A549 (cell line): Measurements from ENCODE around the gene WNT9A. TPM values are rescaled to one million over a fixed set of nuclear protein-coding genes. Genes with fewer than 3 reads are reported as not detected.

Source experiments
- ATAC-seq, 2 experiments: fragments of 200-7000 bp in 1 of 2; fragments of >200 bp in 1 of 2; cut with Nextera tagmentation in 1 of 2; cut with Tn5 transposase in 1 of 2; 3 replicates each; pipeline versions ENCODE4 v1.8.0 to v1.9.1; 2018 to 2020; ENCODE audit warnings: mild to moderate bottlenecking in 1 of 2, moderate library complexity in 1 of 2
- CTCF ChIA-PET: fragments of 300-600 bp; sonication (Branson Sonifier 250); formaldehyde crosslinking; extraction: SDS; loops from one replicate; lab custom pipeline; 2021; ENCODE audit warnings: antibody characterized with exemption, inconsistent platforms; lab: Yijun Ruan, JAX
- POLR2A ChIA-PET: fragments of 350-600 bp; formaldehyde crosslinking; extraction: SDS; loops from one replicate; lab custom pipeline; 2021; ENCODE audit warnings: antibody characterized with exemption, inconsistent platforms; lab: Yijun Ruan, JAX
- DNase-seq, 2 experiments: peaks; one replicate each; pipeline versions ENCODE4 v3.0.0 to v3.0.0-alpha.2; 2011 to 2016; ENCODE audit warnings: low read depth in 1 of 2, low spot score in 1 of 2
- FAIRE-seq: peaks from 2 replicates; lab custom pipeline; 2011; peaks lifted over from hg19 to GRCh38; lab: Jason Lieb, UNC
- H3K27ac ChIP-seq, 2 experiments: fragments of >200 bp; sonication (Bioruptor Twin); formaldehyde crosslinking; 3 replicates each; pipeline ENCODE4 v1.5.1; 2016 to 2017
- H3K4me1 ChIP-seq: fragments of >200 bp; sonication (Bioruptor Twin); formaldehyde crosslinking; 3 replicates; pipeline ENCODE4 v1.6.1; 2016
- H3K4me2 ChIP-seq: fragments of >200 bp; sonication (Bioruptor Twin); formaldehyde crosslinking; 3 replicates; pipeline ENCODE4 v1.6.1; 2016
- H3K4me3 ChIP-seq: fragments of >200 bp; sonication (Bioruptor Twin); formaldehyde crosslinking; 3 replicates; pipeline ENCODE4 v1.5.1; 2016
- H3K9me3 ChIP-seq: fragments of >200 bp; sonication (Bioruptor Twin); formaldehyde crosslinking; 3 replicates; pipeline ENCODE4 v1.6.1; 2016
- CEBPB ChIP-seq, 2 experiments: fragments of >200 bp in 1 of 2; sonication (Bioruptor Twin) in 1 of 2; formaldehyde crosslinking in 1 of 2; IDR thresholded peaks; 2 replicates each; pipeline ENCODE4 v1.6.1; 2012 to 2016
- CHD2 ChIP-seq: fragments of 150-350 bp; IDR thresholded peaks from 2 replicates; pipeline ENCODE4 v1.6.1; 2014; ENCODE audit warnings: low read length; ENCODE audit not compliant: partially characterized antibody
- FOSB ChIP-seq: fragments of 250-450 bp; sonication (Bioruptor Pico); IDR thresholded peaks from 2 replicates; pipeline ENCODE4 v1.5.0; 2020; ENCODE audit warnings: mild to moderate bottlenecking, moderate library complexity
- HES2 ChIP-seq: fragments of >200 bp; sonication (Bioruptor Twin); formaldehyde crosslinking; IDR thresholded peaks from 2 replicates; pipeline ENCODE4 v1.6.1; 2016
- HEYL ChIP-seq: fragments of 250-450 bp; sonication (Bioruptor Pico); IDR thresholded peaks from 2 replicates; pipeline ENCODE4 v1.8.0; 2021; ENCODE audit warnings: mild to moderate bottlenecking, moderate library complexity
- HOXB5 ChIP-seq: fragments of 250-450 bp; sonication (Bioruptor Pico); IDR thresholded peaks from 2 replicates; pipeline ENCODE4 v1.5.0; 2020; ENCODE audit warnings: mild to moderate bottlenecking, moderate library complexity
- JUNB ChIP-seq: fragments of >200 bp; sonication (Bioruptor Twin); formaldehyde crosslinking; IDR thresholded peaks from 2 replicates; pipeline ENCODE4 v1.6.1; 2016
- KDM1A ChIP-seq: fragments of 200-600 bp; sonication (generic); IDR thresholded peaks from 2 replicates; pipeline ENCODE4 v1.6.1; 2016; ENCODE audit warnings: low read depth, mild to moderate bottlenecking
- MAFK ChIP-seq: fragments of 450-650 bp; IDR thresholded peaks from 2 replicates; pipeline ENCODE4 v1.6.1; 2014; ENCODE audit not compliant: partially characterized antibody
- MAZ ChIP-seq: fragments of 150-350 bp; IDR thresholded peaks from 2 replicates; pipeline ENCODE4 v1.6.1; 2014; ENCODE audit warnings: antibody characterized with exemption, low read depth, low read length, borderline replicate concordance
- PHF8 ChIP-seq: fragments of 200-600 bp; sonication (generic); IDR thresholded peaks from 2 replicates; pipeline ENCODE4 v1.6.1; 2016; ENCODE audit warnings: low read depth, mild to moderate bottlenecking, antibody characterized with exemption, moderate library complexity, borderline replicate concordance
- POLR2A ChIP-seq: IDR thresholded peaks from 2 replicates; pipeline ENCODE4 v1.6.1; 2012; ENCODE audit warnings: mild to moderate bottlenecking, low read length
- REST ChIP-seq: fragments of 200-600 bp; sonication (generic); IDR thresholded peaks from 2 replicates; pipeline ENCODE4 v1.6.1; 2016; ENCODE audit warnings: antibody characterized with exemption, mild to moderate bottlenecking, moderate library complexity
- TFCP2L1 ChIP-seq: fragments of 250-450 bp; sonication (Bioruptor Pico); IDR thresholded peaks from 2 replicates; pipeline ENCODE4 v1.5.0; 2021; ENCODE audit warnings: mild to moderate bottlenecking
- ZNF302 ChIP-seq: fragments of 250-450 bp; sonication (Bioruptor Pico); IDR thresholded peaks from 2 replicates; pipeline ENCODE4 v1.9.0; 2021; ENCODE audit warnings: inconsistent platforms, mild to moderate bottlenecking, moderate library complexity
- WGBS: methylation state at CpG from one replicate; pipeline ENCODE4 v1.1.6; 2017; ENCODE audit errors: missing lambda C conversion rate; 5-methylcytosine and 5-hydroxymethylcytosine counted together
- polyA plus RNA-seq, 4 experiments: library from polyadenylated mRNA; depleted of rRNA in 3 of 4; stranded (reverse); fragments of >200 nt; fragmentation: RNase III in 1 of 4; extraction: RNeasy Plus Mini Kit Qiagen cat#74134 plus additional on column Dnase treatment in 1 of 4; gene quantifications; 2 replicates in 3 of 4; 3 replicates in 1 of 4; pipeline ENCODE4 v1.2.3, GENCODE V29; 2011 to 2017
- TF ChIP-seq, protein P1 (sequence below): fragments of 250-450 bp; sonication (Bioruptor Pico); IDR thresholded peaks from 2 replicates; pipeline ENCODE4 v1.5.0; 2021; ENCODE audit warnings: mild to moderate bottlenecking, moderate library complexity, borderline replicate concordance
- TF ChIP-seq, protein P2 (sequence below): IDR thresholded peaks from 2 replicates; pipeline ENCODE4 v1.6.1; 2012; ENCODE audit warnings: low read depth, borderline replicate concordance

WNT9A gene
- polyA plus RNA-seq, 2 of the 4 experiments (the other 2 are of a cell fraction), result 0.75 to 1.2 TPM

DNA sequence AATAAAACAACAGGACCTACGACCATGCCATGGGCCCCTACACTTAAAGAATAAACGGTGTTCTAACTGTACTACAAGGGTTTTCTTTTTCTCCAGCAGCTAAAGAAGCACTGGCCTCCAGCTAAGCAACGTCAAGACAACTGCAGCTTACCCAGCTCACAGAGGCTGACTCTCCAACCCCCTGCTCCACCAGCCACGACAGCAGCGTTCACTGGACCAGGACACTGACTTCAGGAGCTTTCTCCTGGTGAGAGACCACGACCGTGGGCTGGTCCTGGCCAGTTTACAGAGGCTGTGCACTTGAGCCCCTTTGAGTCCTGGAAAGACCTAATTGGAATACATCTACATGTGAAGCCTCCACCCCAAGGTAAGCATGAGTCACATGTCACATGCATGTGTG is 39.4 kb downstream of the WNT9A start:
- CTCF ChIA-PET, result no interaction called here
- TF ChIP-seq HOXB5 (CRISPR knock-in tag) (no peak), REST (no peak)
- TF ChIP-seq, all 56 proteins: peak for 0

DNA sequence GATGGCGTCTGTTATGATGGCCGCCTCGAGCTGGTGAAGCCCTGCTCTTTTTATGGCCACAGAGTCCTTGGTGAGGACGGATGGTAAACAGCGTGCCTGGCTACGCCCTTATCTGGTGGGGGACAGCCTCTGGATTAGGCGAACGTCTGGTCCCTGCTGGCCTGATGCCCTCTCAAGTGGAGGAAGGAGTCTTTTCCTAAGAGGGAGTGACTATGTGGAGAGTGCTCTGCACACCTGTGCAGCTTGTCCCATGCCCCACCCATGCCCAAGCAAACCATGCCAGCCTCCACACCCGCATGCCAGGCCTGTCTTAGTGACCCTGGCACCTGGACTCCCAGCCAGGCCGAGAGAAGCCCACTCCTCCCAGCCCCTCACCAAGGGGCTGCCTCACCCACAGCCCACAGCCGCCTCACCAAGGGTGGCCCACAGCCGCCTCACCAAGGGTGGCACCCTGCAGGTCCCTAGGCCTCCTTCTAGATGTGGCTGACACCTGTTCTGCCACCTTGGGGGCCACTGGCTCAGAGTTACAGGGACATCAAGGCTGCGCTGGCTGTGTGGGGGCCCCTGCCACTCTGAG is 40.2 kb downstream of the WNT9A start:
- Histone ChIP-seq H3K9me3 (no peaks in the 10 kb centered on the region), H3K4me1 (no peaks in the 10 kb centered on the region; the same call in 2 of the 3 replicates), H3K4me2 (no peak overlapping the region), H3K27ac (no peak overlapping the region), H3K4me3 (no peak overlapping the region)
- FAIRE-seq, result no peak
- ChIA-PET POLR2A (no interaction called here), CTCF (no interaction called here)
- 82% methylated on average over 8 of the region's 13 CpGs for WGBS
- ATAC-seq, result no peak
- TF ChIP-seq POLR2A, result no peak
- no peak for TF ChIP-seq MAFK
- TF ChIP-seq JUNB, result no peak
- no peak for TF ChIP-seq FOSB (CRISPR knock-in tag)
- TF ChIP-seq, protein P1, sequence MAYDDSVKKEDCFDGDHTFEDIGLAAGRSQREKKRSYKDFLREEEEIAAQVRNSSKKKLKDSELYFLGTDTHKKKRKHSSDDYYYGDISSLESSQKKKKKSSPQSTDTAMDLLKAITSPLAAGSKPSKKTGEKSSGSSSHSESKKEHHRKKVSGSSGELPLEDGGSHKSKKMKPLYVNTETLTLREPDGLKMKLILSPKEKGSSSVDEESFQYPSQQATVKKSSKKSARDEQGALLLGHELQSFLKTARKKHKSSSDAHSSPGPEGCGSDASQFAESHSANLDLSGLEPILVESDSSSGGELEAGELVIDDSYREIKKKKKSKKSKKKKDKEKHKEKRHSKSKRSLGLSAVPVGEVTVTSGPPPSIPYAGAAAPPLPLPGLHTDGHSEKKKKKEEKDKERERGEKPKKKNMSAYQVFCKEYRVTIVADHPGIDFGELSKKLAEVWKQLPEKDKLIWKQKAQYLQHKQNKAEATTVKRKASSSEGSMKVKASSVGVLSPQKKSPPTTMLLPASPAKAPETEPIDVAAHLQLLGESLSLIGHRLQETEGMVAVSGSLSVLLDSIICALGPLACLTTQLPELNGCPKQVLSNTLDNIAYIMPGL (CRISPR knock-in tag), result no peak
- TF ChIP-seq HEYL (CRISPR knock-in tag), result no peak
- no peak for TF ChIP-seq HES2
- TF ChIP-seq CEBPB (IDR thresholded peaks at IDR 0.05), result no peak
- no peak for TF ChIP-seq PHF8
- no peak for TF ChIP-seq CHD2
- TF ChIP-seq ZNF302 (CRISPR knock-in tag), result no peak
- TF ChIP-seq, protein P2, sequence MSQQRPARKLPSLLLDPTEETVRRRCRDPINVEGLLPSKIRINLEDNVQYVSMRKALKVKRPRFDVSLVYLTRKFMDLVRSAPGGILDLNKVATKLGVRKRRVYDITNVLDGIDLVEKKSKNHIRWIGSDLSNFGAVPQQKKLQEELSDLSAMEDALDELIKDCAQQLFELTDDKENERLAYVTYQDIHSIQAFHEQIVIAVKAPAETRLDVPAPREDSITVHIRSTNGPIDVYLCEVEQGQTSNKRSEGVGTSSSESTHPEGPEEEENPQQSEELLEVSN, result no peak
- no peak for TF ChIP-seq MAZ
- no peak for TF ChIP-seq TFCP2L1 (CRISPR knock-in tag)
- no peak for TF ChIP-seq KDM1A
- no peak for DNase-seq

More for the DNA sequence above, 39.4 kb downstream of the WNT9A start:
- no peak for DNase-seq
- 49% methylated on average over 7 of the region's 7 CpGs for WGBS
- no peak for ATAC-seq
- POLR2A ChIA-PET, result interaction anchor here (0.6 kb wide), 1 partner anchor 39 kb away, joined by 3 read pairs; the partner anchor contains the start of gene WNT9A
- no peak overlapping the region for H3K27ac ChIP-seq
- H3K9me3 ChIP-seq, result no peaks in the 10 kb centered on the region
- no peak for FAIRE-seq
- H3K4me1 ChIP-seq, result no peaks in the 10 kb centered on the region; the same call in 2 of the 3 replicates
- H3K4me3 ChIP-seq, result no peak overlapping the region
- H3K4me2 ChIP-seq, result no peak overlapping the region
